NCI-H446 treated with DMSO at 0.1 percent for 48 hours (cell line): ENCODE measurements around the gene VPS13C.
A peak's percentile ranks its signal among the peaks of the same experiment; 100 is the strongest.

Source experiments
- DNase-seq: peaks from one replicate; lab custom pipeline; 2025; lab: John Stamatoyannopoulos, UW

Gene VPS13C

DNA sequence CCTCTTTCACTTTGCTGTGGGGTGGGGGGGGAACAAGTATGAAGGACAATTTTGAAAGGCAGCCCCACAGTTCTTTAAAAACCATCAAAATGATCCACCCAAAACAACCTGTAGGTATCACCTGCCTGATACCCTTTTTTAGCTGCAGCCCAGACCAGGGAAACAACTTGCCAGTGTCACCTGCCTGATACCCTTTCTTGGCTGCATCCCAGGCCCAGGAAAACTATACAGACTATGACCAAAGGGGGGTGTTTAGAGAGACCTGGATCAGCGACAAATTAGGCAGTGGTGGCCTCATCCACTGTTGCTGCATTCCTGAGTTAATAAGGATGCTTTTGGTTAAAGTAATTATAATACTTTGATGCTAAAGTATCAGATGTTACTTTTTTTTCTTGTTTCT lies 122.0 kb downstream of the VPS13C start:
- no peak for DNase-seq

DNA sequence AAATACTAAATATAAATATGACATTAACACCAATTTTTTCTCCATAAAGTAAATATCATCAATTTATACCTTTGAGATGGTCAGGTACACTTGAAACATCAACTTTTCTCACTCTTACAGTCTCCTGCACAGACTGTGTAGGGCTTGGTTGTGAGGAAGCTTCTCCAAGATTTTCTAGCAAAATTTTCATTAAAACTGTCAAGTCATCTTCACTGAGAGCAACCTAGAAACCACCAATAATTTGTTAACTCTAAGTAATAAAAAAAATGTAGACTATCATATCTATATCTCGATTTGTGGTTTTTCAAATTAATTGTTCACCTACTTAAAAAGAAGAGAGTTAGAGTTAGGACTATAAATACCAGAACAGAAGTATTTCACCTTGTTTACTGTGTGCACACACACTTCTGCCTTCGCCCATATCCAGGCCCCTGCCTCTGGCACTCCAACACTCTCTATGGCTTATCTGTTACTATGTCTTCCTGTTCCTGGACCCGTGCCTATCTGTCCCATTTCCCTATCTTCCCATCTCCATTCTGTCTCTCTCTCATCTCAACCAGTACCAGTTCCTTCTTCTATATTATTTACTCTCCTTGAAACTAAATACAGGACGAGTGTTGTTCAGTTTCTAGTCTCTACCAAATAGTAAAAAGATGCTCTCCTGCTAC lies 123.6 kb downstream of the VPS13C start:
- no peak for DNase-seq

DNA sequence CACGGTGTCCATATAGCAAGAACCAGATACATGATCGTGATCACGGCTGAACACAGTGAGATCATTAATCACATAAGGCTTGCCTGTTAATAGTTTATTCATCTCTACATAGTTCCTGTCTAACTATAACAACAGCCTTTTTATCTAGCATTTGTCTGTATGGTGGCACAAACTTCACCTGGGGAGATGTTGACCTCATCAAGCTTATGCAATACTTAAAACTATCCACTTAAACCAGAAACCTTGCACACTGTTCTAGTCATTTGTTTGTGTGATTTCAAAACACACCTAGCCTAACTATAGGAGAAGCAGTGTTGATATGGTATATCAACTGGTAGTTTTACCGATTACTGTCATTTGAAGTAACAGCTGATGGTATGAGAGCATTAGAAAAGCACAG lies 124.8 kb downstream of the VPS13C start:
- no peak for DNase-seq

DNA sequence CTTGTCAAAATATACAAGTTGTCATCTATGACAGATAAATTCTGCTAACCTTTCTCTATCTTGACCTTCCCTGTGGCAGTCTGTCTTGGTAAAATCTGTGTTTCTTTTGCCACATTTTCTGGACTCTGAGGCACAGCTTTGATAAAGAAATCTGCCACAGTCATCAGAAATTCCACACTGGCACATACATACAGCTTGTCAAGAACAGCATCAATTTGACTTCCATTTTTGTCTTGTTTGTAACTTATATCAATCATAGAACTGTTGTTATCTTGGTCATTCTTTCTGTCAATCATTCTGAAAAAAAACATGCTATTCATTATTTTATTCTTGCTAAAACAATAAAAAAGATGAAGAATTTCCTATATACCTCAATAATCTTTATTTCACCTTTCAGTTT lies 130.8 kb downstream of the VPS13C start:
- no peak for DNase-seq

DNA sequence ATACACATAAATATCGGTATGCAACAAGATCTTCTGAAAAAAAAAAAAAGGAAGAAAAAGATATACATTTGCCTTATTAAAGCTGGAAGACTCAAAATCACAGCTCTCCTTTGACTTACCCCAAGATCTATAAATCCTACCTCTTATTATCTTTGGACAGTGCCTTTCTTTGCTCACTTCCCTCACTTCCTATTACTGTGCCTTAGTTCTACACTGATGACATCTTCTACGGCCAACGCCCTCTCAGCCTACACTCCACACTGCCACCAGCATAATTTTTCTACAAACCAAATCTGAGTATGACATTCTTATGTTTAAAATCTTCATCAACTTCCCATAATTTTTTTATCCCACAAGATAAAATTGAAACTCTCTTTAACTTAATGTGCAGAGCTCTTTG lies 137.1 kb downstream of the VPS13C start:
- DNase-seq, result no peak

DNA sequence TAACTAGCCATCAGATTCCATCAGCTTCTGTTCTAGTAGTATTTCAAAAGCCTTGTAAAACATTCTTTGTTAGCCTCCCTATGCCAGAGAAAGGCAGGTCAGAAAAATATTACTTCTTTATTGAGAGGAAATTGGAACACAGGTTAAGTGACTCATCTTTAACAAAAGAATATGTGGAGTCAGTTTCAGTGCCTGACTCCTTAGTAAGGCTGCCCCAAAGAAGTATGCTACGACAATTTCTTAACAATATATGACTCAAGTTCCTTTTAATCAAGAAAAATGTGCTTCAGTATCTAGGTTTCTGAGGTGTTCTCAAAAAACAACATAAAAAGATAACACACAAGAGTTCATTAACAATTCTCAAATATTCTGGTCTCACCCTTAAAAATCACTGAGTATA lies 139.2 kb downstream of the VPS13C start:
- no peak for DNase-seq

DNA sequence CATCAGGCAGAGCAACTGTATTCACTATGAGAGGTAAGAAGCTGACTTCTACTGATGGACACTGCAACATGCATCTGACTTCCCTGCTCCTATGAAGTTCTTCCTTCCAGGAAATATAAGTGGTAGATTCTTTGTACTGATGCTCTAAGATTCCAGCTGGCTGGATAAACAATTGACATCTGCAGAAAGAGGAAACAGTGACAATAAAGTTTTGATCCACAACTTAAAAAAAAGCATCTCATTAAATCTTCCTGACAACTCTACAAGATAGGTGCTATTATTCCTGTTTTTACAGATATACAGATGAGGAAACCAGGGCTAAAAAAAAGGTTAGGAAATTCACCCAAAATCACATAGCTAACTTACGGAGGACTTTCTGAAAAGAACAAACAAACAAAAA lies 142.8 kb downstream of the VPS13C start:
- DNase-seq, result no peak

DNA sequence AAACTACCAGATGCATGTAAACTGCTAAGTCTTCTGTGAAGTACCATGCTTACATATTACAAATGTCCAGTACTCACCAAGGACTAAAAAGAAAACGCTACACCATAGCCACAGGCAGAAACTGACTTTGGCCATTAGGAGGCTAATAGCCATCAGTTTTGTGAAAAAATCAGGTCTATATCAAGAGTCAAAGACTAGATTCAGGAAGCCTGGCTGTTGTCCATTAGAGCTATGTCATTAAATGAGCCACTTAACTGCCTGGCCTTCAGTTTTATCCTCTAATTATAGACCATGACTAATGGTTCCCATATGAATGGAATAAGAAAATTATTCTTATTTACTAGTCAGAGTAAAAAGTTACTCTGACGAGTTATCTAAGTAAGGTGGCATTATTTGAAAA lies 144.1 kb downstream of the VPS13C start:
- DNase-seq, result peak; percentile 7

DNA sequence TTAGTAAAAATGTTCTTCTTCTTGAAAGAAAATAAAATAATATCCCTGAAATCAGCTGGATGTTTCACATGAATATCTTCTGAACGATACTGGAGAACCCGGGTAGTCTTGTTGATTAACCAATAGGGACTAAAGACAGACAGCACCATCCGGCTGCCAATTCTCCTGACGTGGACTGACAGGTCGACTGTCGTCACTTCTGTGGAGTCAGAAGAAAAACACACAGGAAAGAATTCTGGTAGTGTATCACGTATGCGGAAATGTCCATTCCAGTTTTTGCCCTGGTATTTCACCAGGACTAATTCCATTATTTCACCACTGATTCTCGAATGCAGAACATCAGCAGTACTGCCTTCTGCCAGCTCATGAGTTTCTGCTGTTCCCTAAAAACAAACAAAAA lies 144.6 kb downstream of the VPS13C start:
- no peak for DNase-seq

DNA sequence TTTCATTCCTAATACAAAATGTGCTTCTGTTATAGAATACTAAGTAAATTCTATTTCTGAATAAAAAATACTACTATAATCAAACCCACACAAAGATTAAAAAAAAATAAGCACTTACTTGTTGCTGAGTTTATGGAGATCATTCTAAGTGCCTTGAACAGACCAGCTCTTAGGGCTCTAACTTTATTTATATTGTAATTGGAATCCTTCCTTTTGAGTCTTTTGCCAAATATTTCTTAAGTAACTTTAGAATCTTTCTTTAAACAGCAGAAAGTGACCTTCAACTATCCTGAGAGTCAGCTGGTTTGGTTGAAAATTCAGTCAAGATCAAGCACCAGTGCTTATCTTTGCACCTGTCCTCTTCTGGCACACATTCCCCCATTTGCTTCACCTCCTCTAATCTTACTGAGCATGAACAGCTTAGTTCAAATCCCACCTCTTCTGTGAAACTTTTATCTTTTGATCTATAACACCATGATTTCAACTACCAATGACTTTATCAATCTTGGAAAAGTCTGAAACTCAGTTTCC lies 149.3 kb downstream of the VPS13C start:
- no peak for DNase-seq

DNA sequence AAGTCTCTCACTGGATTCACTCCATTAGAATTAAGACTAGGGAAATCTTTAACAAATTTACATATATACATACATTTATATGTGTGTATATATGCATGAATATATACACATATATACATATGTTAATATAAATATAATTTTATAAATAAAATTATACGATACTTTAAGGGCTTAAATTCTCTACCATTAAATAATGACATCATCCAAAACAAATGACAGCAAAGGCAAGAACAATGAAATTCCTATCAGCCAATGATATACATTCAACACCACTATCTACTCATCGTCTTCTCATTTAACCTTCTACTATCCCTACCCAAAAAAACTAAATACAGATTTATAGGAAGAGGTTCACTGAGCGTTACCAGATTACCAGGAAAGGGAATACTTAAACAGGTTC lies 152.0 kb downstream of the VPS13C start:
- DNase-seq, result no peak

DNA sequence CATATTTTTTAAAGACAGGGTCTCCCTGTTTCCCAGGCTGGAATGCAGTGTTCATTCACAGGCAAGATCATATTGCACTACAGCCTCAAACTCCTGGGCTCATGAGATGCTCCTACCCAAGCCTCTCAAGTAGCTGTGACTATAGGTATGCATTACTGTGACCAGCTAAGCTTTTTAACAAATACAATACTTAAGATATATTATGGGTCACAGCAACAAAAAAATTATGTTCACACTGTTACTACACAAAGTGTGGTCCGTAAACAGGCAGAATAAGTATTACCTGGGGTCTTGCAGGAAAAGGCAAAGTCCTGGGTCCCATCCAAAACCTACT lies 152.5 kb downstream of the VPS13C start:
- DNase-seq, result no peak

DNA sequence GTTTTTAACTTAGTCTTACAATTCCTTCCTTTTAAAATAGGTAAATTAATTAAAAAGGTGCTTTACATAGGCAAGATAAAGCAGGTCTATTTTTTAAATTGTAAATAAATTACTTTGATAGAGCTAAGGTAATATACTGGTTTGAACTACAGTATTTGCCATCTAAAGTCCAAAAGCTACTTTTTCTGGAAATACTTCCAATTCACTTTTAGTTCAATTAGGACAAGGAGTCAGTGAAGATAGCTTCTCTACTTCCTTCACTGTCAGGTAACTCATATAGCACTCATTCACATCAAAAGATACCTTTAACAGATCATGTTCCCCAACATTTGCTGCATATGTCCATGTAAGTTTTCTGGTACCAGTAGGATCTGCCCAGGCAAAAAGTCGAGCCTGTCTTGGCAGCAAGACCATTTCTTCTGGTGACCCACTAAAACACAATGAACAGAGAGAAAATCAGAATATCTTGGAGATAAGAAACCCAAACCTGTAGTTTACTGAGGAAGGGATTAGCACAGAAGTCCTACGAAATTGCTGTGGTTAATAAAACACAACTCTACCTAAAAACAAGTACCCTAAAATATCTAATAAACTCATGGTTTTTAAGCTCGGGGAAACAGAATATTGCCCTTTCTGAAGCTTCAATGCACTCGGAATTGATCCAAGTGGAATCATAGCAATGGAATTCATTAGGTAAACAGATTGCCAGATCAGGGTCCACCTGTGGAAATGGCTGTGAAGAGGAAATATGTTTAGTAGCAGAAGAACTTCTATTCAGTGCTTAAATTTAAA lies 153.1 kb downstream of the VPS13C start:
- DNase-seq, result no peak

DNA sequence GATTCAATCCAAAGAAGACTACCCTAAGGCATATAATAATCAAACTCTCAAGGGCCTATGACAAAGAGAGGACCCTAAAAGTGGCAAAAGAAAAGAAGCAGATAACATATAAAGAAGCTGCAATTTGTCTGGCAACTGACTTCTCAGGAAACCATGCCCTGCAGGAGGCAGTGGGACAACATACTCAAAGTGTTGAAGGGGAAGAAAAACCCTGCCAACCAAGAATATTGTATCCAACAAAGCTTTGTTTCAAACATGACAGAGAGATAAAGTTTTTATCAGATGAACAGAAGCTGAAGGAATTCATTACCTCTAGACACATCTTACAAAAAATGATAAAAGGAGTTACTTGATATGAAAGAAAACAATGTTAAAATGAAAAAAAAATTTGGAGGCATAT lies 167.1 kb downstream of the VPS13C start:
- DNase-seq, result no peak

DNA sequence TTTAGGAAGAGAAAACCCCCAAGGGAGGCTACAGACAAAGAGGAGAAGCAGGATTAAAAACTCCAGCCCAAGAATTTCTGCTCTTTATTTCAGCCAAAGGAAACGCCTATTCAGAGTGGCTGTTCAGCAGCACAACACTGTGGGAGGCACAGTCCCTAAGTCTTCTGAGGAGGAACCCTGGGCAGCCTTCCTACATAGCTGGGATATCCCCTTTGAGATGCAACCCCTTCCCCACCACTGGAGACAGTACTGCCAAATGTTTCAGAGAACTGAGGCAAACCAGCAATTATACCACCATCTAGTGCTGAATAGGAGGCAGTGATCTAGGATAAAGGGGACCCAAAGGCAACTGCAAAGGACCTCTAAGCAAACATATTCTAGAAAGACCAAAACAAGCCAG lies 168.1 kb downstream of the VPS13C start:
- DNase-seq, result no peak

DNA sequence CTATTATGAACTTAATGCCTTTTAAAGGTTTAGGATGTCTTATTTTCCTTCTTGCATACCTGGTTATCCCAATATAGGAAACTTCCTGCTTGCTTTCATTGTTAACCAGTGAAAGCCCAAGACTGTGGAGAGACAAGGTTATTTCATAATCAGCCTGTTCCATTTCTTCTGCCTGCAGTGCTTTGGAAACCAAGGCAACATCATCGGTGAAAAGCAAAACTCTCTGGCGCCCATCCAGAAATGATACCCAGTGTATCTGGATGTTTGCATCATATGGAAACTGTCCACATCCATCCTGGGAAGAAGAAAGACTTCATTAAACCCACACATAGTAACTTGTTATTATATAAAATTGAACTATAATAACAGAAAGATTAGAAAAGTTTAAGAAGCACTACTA lies 170.1 kb downstream of the VPS13C start:
- no peak for DNase-seq

DNA sequence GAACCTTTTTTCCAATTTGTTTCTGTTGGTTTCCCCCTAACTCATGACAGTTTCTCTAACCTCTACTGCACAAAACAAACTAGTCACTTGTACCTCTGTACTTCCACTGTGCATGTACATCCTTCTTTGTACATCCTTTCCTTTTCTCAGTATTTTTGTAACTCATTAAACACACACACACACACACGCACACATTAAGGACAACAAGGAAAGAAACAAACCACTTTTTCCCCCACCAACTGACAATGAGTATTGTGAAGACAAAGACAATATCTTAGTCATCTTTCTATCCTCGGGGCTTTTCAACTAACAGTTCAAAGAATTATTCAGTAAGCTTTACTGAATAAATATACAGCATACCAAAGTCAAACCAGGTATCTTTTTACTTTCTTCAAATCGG lies 170.5 kb downstream of the VPS13C start:
- DNase-seq, result no peak

DNA sequence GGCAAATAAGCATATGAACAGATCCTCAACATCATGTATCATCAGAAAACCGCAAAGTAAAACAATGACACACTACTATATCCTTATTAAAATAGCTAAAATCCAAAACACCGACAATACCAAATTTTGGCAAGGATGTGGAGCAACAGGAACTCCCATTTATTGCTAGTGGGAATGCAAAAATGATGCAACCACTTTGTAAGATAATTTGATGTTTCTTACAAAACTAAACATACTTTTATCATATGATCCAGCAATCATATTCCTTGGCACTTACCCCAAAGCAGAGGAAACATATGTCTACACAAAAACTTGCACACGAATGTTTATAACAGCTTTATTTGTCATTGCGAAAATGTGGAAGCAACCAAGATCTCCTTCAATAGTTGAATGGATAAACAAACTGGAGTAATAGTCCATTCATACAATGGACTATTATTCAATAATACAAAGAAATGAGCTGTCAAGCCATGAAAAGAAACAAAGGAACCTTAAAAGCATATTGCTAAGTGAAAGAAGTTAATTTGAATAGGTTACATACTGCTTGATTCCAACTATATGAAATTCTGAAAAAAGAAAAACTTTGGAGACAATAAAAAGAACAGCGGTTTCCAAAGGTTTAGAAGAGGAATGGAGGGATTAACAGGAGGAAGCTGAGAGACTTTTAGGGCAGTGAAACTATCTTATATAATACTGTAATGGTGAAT lies 172.0 kb downstream of the VPS13C start:
- DNase-seq, result no peak

DNA sequence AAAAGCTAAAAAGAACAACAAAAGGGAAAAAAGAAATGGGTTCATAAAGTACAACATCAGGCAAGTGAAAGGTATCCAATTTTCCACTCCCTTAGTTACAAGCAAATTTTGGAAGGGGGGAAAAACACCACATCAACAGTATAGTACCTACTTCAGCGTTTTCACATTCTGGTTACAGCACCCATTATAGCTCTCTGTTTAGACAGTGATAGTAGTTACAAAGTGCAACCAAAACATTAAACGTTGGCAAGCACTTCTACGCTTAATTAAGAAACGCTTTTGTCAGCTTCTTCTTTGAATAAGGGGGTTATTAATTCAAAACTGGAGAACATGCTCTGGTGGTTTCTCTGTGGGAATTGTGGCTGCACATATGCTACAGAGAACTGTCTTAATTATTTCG lies 180.2 kb downstream of the VPS13C start:
- no peak for DNase-seq

DNA sequence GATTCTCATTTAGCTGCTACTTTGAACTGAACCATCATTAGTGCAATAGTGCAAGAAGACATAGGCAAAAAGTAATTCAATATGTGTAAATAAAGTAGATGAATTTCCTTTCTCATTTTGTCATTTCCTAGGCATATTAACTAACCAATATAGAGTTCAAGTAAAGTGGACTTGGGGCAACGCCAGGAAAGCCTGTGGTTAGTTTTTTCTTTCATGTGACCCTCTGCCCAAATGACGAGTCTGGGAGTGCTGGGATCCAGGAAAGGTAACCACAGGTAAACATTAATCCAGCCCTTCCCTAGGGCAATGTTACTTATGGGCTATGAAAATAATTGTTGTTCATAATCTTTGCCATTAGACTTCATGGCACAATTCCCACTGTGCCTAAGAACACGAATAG lies 181.0 kb downstream of the VPS13C start:
- no peak for DNase-seq

DNA sequence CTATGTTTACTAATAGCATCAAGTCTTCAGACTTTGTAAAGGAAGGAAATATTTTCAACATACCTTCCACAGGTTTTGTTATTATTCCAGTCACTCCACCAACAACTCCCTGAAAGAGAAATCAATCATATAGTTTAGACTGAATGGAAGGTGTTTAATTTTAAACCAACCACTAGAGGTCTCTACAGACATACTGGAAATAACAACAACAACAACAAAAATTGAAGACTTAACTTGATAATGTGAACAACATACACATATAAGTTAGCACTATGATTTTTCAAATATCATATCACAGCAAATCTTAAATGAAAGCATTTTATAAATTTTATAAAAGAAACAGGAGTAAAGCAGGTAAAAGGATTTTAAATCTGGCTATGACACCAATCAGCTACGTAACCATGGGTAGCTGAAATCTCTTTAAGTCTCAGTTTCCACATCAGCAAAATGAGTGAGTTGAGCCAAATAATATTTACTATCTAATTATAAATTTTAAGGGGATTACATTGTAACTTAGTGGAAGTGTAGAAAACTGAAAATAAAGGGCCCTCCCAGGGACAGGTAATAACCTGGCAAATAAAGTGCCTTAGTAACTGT lies 188.2 kb downstream of the VPS13C start:
- peak; percentile 1 for DNase-seq

DNA sequence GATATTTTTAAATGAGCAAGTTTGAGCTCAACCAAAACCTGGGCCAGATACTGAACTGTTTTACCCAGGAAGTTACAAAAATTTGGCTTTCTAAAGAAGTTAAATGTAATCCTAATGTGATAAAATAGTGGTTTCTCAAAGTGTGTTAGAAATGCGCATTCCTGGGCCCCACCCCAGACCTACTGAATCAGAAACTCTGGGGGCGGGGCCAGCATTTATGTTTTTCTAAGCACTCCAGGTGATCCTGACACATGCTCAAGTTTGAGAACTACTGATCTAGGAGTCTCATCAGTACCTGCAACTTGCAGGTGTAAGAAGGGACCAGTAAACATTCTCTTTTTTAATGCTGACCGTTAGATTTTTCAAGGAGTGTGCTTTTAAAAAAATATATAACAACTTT lies 190.6 kb downstream of the VPS13C start:
- no peak for DNase-seq

DNA sequence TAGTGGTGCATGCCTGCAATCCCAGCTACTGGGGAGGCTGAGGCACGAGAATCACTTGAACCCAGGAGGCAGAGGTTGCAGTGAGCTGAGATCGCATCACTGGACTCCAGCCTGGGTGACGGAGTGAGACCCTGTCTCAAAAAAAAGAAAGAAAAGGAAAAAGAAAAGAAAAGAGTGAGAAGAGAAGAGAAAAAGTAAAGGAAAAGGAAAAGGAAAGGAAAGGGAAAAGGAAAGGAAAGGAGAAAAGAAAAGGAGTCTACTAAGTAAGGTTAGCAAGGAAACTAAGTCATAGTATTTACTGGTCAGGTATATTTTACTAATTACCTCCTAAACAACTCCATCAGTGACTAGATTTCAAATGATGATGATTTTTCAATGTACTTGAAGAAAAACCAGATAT lies 198.3 kb downstream of the VPS13C start:
- no peak for DNase-seq
